ENCODE data around the gene SCN5A.

DNA sequence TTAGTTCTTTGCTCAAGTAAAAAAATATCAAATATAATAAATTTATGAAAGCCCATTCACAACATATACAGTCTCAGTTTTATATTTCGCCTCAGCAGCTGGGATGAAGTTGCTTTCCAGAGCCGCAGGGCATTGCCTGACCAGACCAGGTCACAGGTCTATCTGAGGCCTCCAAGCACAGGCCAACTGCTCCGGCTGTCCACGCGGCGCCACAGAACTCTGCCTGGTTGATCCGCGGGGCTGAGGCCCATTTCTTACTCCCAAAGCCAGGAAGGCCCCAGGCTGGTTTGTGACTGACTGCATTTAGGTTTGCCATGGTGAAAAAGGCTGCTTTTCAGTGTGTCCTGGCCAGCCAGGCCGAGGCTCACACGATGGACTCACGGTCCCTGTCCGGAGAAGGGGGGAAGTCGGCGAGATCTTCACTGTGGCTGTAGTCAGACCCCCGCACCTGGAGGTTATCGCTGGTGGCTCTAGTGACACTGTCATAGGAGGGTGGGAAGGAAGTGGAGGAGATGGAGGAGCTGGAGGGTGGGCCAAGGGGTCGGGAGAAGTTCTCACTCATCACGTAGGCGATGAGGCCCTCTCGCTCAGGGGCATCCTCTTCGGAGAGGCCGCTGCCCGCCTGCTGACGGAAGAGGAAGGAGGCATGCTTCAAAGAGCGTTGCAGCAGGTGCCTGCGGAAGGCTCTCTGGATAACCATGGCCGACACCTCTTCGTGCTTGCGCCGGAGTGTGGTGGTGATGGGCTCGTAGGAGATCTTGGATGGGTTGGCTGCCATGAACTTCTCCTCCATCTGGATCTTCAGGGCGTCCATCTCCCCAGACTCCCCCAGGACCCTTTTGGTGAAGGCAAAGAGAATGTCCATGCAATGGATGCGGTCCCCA lies 99.3 kb downstream of the SCN5A start:
- TF ChIP-seq CTCF (IDR thresholded peaks at IDR 0.05; ENCODE audit: insufficient read depth, low read depth, low read length), result no peak
- TF ChIP-seq EZH2 (IDR thresholded peaks at IDR 0.05; ENCODE audit: insufficient read depth, low read length), result no peak
